Activated CD4-positive, alpha-beta memory T cell treated with anti-CD3 and anti-CD28 coated beads for 36 hours (primary cell): ENCODE results near the gene ARHGAP1. TPM values are rescaled to one million over a fixed set of nuclear protein-coding genes. Genes with fewer than 3 reads are reported as not detected.
A peak's percentile ranks its signal among the peaks of the same experiment; 100 is the strongest.

Experiments
- CTCF ChIA-PET: fragments of 350-600 bp; sonication (Branson Sonifier 250); formaldehyde crosslinking; loops from one replicate; lab custom pipeline; 2021; ENCODE audit warnings: antibody characterized with exemption, inconsistent platforms; lab: Charles Lee
- POLR2A ChIA-PET: fragments of 350-600 bp; sonication (Branson Sonifier 250); formaldehyde crosslinking; loops from one replicate; lab custom pipeline; 2021; ENCODE audit warnings: antibody characterized with exemption; lab: Charles Lee
- DNase-seq: peaks from one replicate; pipeline ENCODE4 v3.0.0-alpha.2; 2020
- H3K27ac Mint-ChIP-seq: one replicate; pipeline ENCODE4 v1.8.0; 2021; ENCODE audit warnings: mixed read lengths
- H3K27me3 Mint-ChIP-seq: one replicate; pipeline ENCODE4 v1.8.0; 2021; ENCODE audit warnings: mixed read lengths
- H3K36me3 Mint-ChIP-seq: one replicate; pipeline ENCODE4 v1.8.0; 2021; ENCODE audit warnings: mixed read lengths
- H3K4me1 Mint-ChIP-seq: one replicate; pipeline ENCODE4 v1.8.0; 2021; ENCODE audit warnings: low read depth, mixed read lengths
- H3K4me3 Mint-ChIP-seq: one replicate; pipeline ENCODE4 v1.8.0; 2021; ENCODE audit warnings: mild to moderate bottlenecking, mixed read lengths
- H3K9me3 Mint-ChIP-seq: one replicate; pipeline ENCODE4 v1.8.0; 2021; ENCODE audit warnings: mixed read lengths
- intact Hi-C: fragments of 100-400 bp; cut with micrococcal nuclease; formaldehyde crosslinking; loops from one replicate; pipeline ENCODE4 v1.15.1; 2023
- total RNA-seq, 2 experiments: library from RNA; stranded (reverse); gene quantifications; one replicate each; pipeline ENCODE4 v1.2.3, GENCODE V29; 2021

Gene ARHGAP1
- total RNA-seq, 2 experiments from 2014 or later: 45.8 to 46.2 TPM

GRCh38 chr11:46641639-46642038, 58.8 kb downstream of the ARHGAP1 start:
- no peak for DNase-seq
- H3K4me3 Mint-ChIP-seq: no peak overlapping the region
- CTCF ChIA-PET: no interaction called here
- H3K27me3 Mint-ChIP-seq: no peaks in the 10 kb centered on the region
- POLR2A ChIA-PET: no interaction called here
- intact Hi-C loops: no loop called here
- peaks cover 20% of the 10 kb centered on the region for H3K36me3 Mint-ChIP-seq
- H3K9me3 Mint-ChIP-seq: peaks cover 2% of the 10 kb centered on the region
- no peak overlapping the region for H3K27ac Mint-ChIP-seq
- peaks cover 7% of the 10 kb centered on the region for H3K4me1 Mint-ChIP-seq

- Mint-ChIP-seq H3K4me1 (peaks cover 7% of the 10 kb centered on the region), H3K9me3 (peaks cover 2% of the 10 kb centered on the region), H3K4me3 (no peak overlapping the region), H3K27ac (no peak overlapping the region), H3K36me3 (peaks cover 15% of the 10 kb centered on the region), H3K27me3 (no peaks in the 10 kb centered on the region)
- intact Hi-C loops: no loop called here
- no peak for DNase-seq
- ChIA-PET CTCF (no interaction called here), POLR2A (no interaction called here)
These were observed 60.2 kb downstream of the ARHGAP1 start for GRCh38 chr11:46640036-46640788.

DNA sequence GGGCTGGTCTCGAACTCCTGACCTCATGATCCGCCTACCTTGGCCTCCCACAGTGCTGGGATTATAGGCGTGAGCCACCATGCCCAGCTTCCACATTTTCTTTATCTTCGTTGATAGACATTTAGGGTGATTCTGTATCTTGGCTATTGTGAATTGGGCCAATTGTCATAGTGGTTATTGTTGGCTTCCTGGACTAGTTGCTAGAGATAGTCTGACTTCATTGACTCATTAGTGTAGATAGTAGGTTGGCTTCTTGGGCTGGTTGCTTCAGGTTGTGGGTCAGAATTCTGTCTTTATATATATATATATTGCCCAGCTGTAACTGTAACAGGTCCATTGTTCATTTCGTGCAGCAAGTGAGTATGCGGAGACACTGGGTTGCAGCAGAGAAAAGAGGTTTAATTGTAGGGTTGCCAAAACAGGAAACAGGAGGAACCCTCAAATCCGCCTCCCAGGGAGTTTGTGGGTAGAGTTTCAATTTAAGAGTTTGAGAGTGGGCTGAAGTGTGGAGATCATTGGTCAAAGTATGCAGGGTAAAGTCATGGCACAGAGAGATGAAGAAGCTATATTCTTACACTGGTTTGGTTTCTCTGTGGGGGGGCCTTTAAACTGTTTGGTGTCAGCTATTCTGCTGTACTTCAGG, 61.1 kb downstream of the ARHGAP1 start:
- Mint-ChIP-seq H3K4me1 (peaks cover 7% of the 10 kb centered on the region), H3K27ac (no peak overlapping the region), H3K4me3 (no peak overlapping the region), H3K9me3 (peaks cover 2% of the 10 kb centered on the region), H3K27me3 (no peaks in the 10 kb centered on the region), H3K36me3 (peaks cover 15% of the 10 kb centered on the region)
- ChIA-PET POLR2A (interaction anchor here (0.6 kb wide), 1 partner anchor 64 kb away, joined by 3 read pairs; no protein-coding TSS in a partner anchor), CTCF (no interaction called here)
- intact Hi-C loops: no loop called here
- no peak for DNase-seq

- ChIA-PET POLR2A (interaction anchor here (0.6 kb wide), 1 partner anchor 39 kb away, joined by 4 read pairs; no protein-coding TSS in a partner anchor), CTCF (no interaction called here)
- H3K27me3 Mint-ChIP-seq: no peaks in the 10 kb centered on the region
- peaks cover 2% of the 10 kb centered on the region for H3K9me3 Mint-ChIP-seq
- peaks cover 7% of the 10 kb centered on the region for H3K4me1 Mint-ChIP-seq
- intact Hi-C loops: no loop called here
- no peak for DNase-seq
- H3K4me3 Mint-ChIP-seq: no peak overlapping the region
- no peak overlapping the region for H3K27ac Mint-ChIP-seq
- H3K36me3 Mint-ChIP-seq: peaks cover 14% of the 10 kb centered on the region
These were observed 62.9 kb downstream of the ARHGAP1 start for GRCh38 chr11:46637546-46637945.

DNA sequence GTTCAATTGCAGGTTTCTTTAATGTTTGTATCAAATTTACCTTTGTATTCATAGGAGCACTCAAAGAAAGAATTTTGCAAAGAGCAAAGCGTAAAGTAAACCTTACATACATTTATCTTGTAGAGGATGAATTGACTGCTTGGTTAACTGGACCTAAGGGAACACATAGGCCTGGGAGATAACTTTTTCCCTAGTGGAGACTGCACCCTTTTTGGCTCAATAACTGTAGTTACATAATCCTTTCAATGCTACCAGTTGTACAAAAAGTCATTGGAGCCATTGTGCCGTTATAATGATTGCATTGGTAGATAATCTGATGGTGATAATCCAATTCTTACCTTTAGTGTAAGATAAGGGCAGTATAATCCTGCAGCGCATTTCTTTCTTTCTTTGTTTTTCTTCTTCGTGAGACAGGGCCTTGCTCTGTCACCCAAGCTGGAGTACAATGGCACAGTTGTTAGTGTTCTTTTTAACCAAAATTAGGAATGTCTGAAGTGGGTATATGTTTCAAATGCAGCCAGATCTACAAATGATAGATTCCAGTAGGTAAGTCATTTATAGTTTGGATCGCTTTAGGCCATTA, 64.8 kb downstream of the ARHGAP1 start:
- CTCF ChIA-PET: no interaction called here
- peaks cover 19% of the 10 kb centered on the region for H3K36me3 Mint-ChIP-seq
- no peak for DNase-seq
- H3K4me1 Mint-ChIP-seq: peaks cover 5% of the 10 kb centered on the region
- H3K27me3 Mint-ChIP-seq: no peaks in the 10 kb centered on the region
- intact Hi-C loops: no loop called here
- no peak overlapping the region for H3K27ac Mint-ChIP-seq
- no peak overlapping the region for H3K4me3 Mint-ChIP-seq
- POLR2A ChIA-PET: no interaction called here
- peaks cover 2% of the 10 kb centered on the region for H3K9me3 Mint-ChIP-seq

GRCh38 chr11:46633291-46634217, 66.9 kb downstream of the ARHGAP1 start:
- H3K36me3 Mint-ChIP-seq: peaks cover 15% of the 10 kb centered on the region
- H3K4me1 Mint-ChIP-seq: no peaks in the 10 kb centered on the region
- ChIA-PET POLR2A (no interaction called here), CTCF (interaction anchor here (0.5 kb wide), 1 partner anchor 73 kb away, joined by 3 read pairs; no protein-coding TSS in a partner anchor)
- no peak overlapping the region for H3K27ac Mint-ChIP-seq
- no peaks in the 10 kb centered on the region for H3K9me3 Mint-ChIP-seq
- DNase-seq: no peak
- no peaks in the 10 kb centered on the region for H3K27me3 Mint-ChIP-seq
- H3K4me3 Mint-ChIP-seq: no peak overlapping the region
- intact Hi-C loops: no loop called here

DNA sequence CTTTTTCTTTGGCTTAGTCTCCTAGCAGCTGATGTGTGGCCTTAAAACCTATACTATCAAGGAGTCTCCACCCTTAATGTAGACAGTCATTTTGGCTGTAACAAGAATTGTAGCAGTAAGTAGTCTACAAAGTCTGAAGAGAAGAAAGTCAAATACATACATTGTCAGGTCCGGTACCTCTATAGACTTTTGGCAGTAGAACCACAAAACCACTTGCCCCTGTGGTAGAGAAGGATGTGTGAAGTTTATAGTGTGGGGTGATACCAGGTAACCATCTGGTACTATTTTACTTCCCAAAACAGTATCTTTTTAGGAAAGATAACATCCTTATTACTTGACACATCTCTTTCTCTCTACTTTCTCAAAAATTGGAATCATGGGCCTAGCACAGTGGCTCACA, 67.9 kb downstream of the ARHGAP1 start:
- Mint-ChIP-seq H3K27ac (no peak overlapping the region), H3K27me3 (no peaks in the 10 kb centered on the region), H3K36me3 (peaks cover 12% of the 10 kb centered on the region), H3K9me3 (no peaks in the 10 kb centered on the region), H3K4me3 (no peak overlapping the region), H3K4me1 (no peaks in the 10 kb centered on the region)
- intact Hi-C loops: no loop called here
- POLR2A ChIA-PET: no interaction called here
- no peak for DNase-seq
- CTCF ChIA-PET: no interaction called here

DNA sequence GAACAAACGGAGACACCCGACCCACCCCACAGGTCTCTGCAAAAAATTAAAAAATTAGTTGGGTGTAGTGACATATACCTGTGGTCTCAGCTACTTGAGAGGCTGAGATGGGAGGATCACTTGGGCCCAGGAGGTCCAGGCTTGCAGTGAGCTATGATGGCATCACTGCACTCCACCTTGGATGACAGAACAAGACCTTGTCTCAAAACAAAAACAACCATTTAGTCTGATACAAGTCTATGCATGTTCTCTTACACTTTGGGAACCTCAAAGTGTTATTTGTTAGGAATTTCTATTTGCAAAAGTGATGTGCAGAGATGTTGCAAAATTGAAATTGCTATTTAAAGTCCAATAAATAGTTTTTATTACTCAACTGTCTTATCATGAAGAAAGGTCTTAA, 68.7 kb downstream of the ARHGAP1 start:
- intact Hi-C loops: no loop called here
- H3K27me3 Mint-ChIP-seq: no peaks in the 10 kb centered on the region
- no peaks in the 10 kb centered on the region for H3K4me1 Mint-ChIP-seq
- DNase-seq: no peak
- peaks cover 11% of the 10 kb centered on the region for H3K36me3 Mint-ChIP-seq
- H3K9me3 Mint-ChIP-seq: no peaks in the 10 kb centered on the region
- H3K27ac Mint-ChIP-seq: no peak overlapping the region
- no peak overlapping the region for H3K4me3 Mint-ChIP-seq
- ChIA-PET CTCF (no interaction called here), POLR2A (no interaction called here)

GRCh38 chr11:46630237-46630636, 70.2 kb downstream of the ARHGAP1 start:
- Mint-ChIP-seq H3K4me1 (no peaks in the 10 kb centered on the region), H3K9me3 (no peaks in the 10 kb centered on the region), H3K4me3 (no peak overlapping the region), H3K27me3 (no peaks in the 10 kb centered on the region), H3K27ac (no peak overlapping the region), H3K36me3 (peaks cover 20% of the 10 kb centered on the region)
- intact Hi-C loops: no loop called here
- POLR2A ChIA-PET: interaction anchor here (0.6 to 0.7 kb wide), 2 partner anchors 39 to 50 kb away, joined by 3 read pairs; no protein-coding TSS in a partner anchor
- DNase-seq: no peak
- CTCF ChIA-PET: interaction anchor here (0.7 to 1.9 kb wide), 2 partner anchors 13 to 137 kb away, joined by 6 to 9 read pairs; partner anchors contain the start of genes ATG13 and HARBI1

DNA sequence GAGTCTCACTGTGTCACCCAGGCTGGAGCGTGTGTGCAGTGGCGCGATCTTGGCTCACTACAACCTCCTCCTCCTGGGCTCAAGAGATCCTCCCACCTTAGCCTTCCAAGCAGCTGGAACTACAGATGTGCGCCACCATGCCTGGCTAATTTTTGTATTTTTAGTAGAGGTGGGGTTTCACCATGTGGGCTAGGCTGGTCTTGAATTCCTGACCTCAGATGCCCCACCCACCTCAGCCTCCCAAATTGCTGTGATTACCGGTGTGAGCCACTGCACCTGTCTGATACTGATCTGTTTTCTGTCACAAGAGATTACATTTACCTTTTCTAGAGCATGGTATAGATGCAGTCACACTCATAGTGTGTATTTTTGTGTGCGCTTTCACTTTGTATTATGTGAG, 71.5 kb downstream of the ARHGAP1 start:
- Mint-ChIP-seq H3K27ac (peak overlapping the region; percentile 18), H3K27me3 (no peaks in the 10 kb centered on the region), H3K9me3 (no peaks in the 10 kb centered on the region), H3K4me1 (no peaks in the 10 kb centered on the region), H3K36me3 (peaks cover 21% of the 10 kb centered on the region), H3K4me3 (no peak overlapping the region)
- intact Hi-C loops: no loop called here
- no peak for DNase-seq
- ChIA-PET CTCF (interaction anchor here (1.9 kb wide), 1 partner anchor 11 kb away, joined by 9 read pairs; the partner anchor contains the start of genes ATG13 and HARBI1), POLR2A (no interaction called here)
